Lower leg skin (tissue), 3 donors: ENCODE data around the gene ZBTB20.

ENCODE experiments used
- CTCF ChIP-seq, 3 donors: fragments of 450-650 bp; IDR thresholded peaks; one replicate each; pipeline ENCODE4 v1.5.1; 2016; ENCODE audit warnings: antibody characterized with exemption in 3 of 3, mild to moderate bottlenecking in 3 of 3, moderate library complexity in 2 of 3
- POLR2A ChIP-seq, 2 donors: fragments of 450-650 bp; IDR thresholded peaks; one replicate each; pipeline ENCODE4 v1.6.1; 2016 to 2017; ENCODE audit warnings: antibody characterized with exemption in 2 of 2, mild to moderate bottlenecking in 1 of 2, moderate library complexity in 1 of 2

- no peak for TF ChIP-seq CTCF (IDR thresholded peaks at IDR 0.05)
- TF ChIP-seq POLR2A (IDR thresholded peaks at IDR 0.05), result no peak
These were observed 752.5 kb downstream of the ZBTB20 start for GRCh38 chr3:114394551-114394950.
